Hindlimb muscle (tissue), 1 donor: ENCODE data around the gene GNG12. TPM values are rescaled to one million over a fixed set of nuclear protein-coding genes. Genes with fewer than 3 reads are reported as not detected.

Source experiments
- DNase-seq: peaks from one replicate; pipeline ENCODE4 v3.0.0-alpha.2; 2013
- polyA plus RNA-seq: library from polyadenylated mRNA; unstranded; fragments of 120-200 nt; gene quantifications from one replicate; pipeline ENCODE4 v1.2.1, GENCODE V29; 2013; ENCODE audit not compliant: insufficient read length

GNG12 gene
- polyA plus RNA-seq, 1 donor = 37.1 TPM

DNA sequence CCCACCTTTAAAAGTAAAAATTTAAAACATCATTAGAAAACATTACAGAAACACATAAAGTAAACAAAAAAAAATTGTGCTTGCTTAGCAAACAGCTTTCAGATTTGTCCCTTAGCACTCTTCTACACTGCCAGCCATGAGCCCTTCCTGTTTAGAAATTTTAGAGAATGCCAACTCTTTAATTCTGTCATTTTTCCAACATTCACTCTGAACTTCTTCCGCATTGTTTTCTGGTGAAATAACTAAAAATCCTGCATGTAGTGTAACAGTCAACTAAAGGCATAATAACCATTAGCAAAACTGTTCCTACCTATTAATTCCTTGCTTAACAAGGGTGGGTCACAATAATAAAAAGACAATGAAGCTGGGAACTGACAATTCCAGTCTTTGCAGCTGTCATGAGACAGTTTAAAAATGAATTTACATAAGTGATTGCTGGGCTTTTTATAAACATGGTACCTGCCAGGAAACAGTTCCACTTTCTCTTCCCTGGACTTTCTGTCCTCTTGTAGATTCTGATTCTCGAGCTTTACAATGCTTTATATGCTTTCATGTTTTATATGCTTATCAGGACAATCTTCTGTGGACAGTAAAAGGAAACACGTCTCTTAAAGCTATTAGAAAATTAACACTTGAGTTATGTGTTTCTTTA lies 19.0 kb downstream of the GNG12 start:
- no peak for DNase-seq

DNA sequence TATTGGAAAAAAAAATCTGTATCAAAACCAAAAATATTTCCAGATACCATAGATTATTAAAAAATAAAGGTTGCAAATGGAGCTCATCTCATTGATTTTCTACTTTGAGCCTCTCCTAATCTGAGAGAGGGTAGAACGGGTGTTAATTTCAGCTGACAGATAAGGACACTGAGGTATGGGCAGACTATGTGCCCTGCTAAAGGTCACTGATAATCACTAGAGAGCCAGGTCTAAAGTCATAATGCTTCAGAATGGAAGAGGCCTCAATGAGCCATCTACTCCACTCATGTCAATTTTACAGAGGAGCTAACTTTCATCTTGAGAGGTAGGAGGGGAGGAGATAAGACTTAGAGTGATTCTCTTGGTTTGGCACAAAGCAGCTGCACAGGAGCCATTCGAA lies 21.0 kb downstream of the GNG12 start:
- DNase-seq = no peak

DNA sequence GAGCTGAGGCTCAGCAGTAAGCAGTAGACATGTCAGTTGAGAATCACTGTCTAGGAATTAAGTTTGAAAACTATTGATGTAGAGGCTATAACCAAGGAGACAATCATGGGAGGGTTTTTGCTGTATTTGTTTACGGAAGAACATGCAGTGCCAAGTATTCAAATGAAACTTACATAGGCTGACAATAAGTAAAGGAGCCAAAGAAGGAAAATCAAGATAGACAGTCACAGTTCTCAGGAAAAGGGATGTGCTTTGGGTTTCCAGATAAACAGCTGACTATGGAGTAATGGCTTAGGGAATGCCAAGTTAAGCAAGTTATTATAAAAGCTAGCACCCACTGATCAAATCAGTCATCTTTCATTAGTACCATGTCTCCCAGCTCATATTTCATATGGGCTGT lies 21.5 kb downstream of the GNG12 start:
- DNase-seq = no peak

DNA sequence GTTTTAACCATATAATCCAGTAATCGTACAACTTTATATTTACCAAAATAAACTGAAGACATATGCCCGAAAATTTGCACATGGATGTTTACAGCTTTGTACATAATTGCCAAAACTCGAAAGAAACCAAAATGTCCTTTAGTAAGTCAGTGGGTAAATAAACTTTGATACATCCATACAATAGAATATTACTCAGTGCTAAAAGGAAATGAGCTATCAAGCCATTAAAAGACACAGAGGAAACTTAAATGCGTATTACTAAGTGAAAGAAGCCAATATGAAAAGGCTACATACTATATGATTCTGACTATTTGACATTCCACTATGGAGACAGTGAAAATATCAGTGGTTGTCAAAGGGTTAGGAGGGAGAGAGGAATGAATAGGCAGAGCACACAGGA lies 23.4 kb downstream of the GNG12 start:
- DNase-seq = no peak

DNA sequence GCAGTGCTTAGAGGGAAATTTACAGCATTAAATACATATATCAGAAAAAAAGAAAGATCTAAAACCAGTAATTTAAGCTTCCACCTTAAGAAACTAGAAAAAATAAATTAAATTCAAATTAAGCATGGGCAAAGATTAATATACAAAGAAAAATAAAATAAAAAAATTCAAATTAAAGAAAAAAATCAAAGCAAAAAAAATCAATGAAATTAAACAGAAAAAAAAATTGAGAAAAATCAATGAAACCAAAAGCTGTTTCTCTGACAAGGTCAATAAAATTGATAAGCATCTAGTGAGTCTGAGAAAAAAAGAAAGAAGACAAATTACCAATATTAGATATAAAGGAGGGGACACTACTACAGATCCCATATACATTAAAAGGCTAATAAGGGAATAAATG lies 26.0 kb downstream of the GNG12 start:
- no peak for DNase-seq

DNA sequence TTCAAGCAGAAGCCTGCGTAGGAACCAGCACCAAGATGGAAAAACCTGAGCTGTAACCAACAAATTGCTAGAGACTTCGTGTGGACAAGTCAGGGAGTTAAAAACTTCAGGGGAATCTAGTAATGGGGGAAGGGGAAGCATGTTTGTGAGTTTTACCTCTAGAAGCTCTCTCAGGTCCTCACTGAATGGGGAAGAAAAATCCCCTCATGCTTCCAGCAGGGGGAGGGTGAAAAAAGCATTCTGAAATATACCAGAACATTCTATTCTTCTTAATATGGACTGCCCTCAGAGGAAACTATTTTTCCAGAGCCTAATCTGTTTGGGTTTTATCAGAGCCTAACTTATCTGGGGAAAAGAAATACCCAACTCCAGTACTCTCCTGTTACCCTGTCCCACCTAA lies 28.6 kb downstream of the GNG12 start:
- DNase-seq = no peak

DNA sequence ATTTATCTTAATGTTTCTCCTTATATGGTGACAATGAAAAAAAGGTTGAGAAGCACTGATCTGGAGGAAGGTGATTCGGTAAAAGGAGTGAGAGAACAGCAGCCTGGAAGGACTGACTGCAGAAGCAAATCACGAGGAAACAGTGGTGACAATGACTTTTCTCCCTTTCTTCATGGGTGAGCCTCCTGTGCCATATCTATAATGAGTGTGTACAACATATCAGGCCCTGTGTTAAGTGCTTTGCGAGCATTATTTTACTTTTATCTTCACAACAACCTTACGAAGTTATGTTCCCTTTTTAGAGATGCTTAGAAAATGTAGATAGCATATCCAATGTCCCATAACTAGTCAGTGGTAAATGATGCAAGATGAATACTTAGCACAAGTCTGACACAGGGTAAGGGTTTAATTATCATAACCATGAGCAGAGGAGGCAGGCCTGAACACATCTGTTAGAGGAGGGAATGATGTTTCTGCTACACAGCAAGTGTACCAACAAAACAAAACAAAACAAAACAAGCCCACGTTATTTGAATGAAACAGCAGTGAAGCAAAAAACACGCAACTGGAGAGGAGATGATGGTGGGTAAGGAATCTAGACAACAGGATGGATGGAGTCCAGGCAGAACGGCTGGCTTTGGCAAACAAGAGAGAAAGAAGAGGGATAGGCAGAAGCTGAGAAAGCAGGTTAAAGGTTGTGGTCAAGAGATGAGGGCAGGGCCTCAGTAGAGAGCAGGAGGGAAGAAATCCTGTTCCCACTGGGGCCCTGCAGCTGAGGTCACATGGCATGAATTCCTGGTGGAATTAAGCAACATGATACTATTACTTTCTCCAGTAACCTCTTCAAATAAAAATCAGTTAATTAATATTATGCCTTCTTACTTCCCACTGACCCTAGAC lies 29.6 kb downstream of the GNG12 start:
- no peak for DNase-seq

DNA sequence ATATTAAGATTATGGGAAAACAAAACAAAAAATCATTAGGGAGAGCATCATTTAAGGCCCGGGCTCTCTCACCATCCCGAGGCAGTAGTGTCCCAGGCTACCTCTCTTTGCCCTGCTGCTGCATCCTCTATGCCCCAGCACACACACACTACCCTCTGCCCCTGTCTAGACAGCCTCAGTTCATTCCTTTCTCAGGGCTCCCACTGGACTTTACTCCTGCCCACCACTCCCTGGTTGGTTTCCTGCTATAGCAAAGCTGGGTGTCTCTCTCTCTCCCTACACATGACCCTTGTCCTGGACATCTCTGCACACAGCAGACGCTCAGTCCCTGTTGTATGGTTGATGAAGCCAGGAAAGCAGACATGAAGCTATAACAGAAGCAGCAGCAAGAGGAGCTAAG lies 30.7 kb downstream of the GNG12 start:
- no peak for DNase-seq

DNA sequence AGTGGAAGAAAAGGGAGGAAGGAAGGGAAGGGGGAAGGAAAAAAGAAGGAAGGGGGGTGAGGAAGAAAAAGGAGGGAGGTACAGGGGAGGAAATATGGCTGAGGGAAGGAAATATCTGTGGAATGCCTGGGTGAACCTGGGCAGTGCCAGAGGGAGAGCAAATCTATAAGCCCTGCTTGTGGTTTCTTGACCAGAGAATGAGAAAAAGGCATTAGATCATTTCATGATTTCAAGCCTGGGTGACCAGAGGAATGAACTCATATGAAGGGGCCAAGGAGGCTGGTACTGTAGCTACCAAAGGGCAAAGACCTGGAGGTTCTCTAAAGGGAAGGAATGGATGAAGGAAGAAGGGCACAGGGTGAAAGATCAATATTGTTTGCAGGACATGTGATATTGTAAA lies 31.4 kb downstream of the GNG12 start:
- no peak for DNase-seq

DNA sequence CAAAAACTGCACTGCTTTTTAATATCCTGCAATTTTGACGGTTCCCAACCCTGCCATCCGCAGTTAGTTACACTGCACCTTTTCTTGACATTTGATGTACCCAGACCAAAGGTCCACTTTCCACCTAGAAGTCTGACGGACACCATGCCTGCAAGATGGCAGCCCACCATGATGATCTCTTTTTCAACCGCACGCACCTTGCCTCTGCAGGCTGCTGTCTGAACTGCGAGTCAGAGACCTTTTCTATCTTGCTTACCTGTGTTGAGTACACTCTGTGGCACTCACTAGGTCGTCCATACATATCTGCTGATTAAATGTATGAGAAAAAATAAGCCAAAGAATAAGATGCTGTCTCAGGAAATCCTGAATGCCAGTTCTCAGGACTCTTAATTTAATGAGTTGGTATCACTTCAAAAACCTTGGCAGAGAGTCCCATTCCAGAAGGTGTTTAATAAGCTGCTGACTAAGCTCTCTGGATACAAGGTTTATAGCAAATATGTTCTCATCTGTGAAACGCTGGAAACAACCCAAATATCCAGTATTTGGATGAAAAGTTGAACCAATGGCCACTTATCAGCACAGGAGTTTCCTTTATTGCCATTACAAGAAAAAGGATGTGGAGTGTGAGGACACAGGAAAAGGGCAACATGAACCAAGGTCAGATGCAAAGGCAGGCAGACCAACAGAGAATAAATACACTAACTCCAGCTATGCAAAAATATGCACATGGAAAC lies 37.9 kb downstream of the GNG12 start:
- no peak for DNase-seq

DNA sequence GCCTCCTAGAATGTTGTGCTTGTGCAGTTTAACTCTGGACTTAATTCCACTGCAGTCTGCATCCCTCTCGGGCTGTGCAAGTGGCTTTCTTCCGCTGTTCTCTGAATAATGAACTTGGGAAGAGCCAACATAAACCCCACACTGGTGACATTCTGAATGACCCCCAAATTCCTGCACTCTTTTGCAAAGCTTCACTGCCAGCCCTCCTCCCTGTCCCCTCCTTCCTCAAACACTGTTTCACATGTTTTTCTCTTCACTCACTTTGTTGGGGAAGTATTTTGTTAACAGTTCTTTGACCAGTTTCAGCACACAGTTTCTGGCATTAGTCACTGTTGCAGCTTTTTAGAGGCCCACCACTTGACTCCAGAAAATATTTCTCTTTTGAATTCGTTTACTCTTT lies 39.7 kb downstream of the GNG12 start:
- DNase-seq = no peak

DNA sequence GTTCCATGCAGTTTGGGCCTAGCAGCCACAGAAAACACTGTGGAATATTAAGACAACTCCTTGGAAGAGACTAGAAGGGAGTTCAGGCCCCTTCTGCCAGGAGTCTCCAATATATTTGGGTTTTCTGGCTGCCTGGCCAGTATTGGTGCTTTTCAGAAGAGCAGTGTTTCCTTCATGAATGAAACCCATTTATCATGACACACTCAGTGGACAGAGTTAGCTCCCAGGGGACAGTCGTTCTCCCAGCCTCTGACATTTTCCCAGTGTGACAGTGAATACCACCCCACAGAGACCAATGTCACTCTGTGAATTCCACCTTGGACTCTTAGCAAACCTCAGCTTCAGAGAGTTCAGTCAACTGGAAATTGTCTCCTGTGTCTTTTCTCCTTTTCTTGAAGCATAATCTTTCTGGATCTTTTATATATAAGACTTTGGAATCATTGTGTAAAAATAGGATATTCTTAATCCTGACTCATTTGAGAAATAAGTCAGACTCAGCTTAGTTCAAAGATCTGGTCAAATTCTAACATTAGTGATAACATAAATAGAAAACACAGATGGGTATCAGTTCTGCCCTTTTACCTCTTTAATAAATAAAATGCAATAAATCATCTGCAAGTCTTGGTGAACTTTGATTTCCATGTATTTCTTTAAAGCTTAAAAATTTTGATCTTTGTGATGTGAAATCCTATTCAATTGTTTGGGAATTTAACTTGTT lies 40.4 kb downstream of the GNG12 start:
- DNase-seq = no peak

DNA sequence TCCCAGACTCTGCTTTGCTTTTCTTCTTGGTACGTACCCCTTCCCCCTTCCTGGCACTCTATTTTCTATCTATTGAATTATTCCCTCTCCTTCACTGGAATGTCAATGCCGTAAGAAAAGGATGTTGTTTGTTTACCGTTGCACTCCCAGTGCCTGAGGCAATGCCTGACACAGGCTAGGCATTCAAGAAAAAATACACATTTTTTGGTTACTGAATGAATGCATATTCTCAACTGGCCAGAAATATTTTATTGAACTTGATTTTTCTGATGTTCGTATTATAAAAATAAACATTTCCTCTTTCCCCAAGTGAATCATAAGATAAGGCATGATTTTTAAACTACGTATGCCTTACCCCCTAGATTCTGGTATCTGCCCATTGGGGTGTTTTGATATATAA lies 41.2 kb downstream of the GNG12 start:
- DNase-seq = no peak

DNA sequence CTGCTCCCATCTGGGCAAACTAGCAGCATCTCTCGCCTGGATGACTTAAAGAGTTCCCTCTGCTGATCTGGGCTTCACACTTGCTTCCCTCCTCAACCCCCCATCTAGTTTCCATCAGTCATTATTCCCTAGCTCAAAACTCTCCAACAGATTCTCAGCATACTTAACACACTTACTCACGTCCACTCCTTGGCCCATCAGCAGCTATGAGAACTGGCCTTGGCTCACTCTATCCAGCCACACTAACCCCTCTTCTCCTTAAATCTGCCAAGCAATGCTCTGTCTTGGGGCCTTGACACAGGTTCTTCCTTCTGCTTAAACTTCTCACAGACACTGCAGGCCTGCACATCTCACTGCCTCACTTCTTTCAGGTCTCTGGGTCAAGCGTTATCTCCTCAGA lies 41.6 kb downstream of the GNG12 start:
- no peak for DNase-seq

DNA sequence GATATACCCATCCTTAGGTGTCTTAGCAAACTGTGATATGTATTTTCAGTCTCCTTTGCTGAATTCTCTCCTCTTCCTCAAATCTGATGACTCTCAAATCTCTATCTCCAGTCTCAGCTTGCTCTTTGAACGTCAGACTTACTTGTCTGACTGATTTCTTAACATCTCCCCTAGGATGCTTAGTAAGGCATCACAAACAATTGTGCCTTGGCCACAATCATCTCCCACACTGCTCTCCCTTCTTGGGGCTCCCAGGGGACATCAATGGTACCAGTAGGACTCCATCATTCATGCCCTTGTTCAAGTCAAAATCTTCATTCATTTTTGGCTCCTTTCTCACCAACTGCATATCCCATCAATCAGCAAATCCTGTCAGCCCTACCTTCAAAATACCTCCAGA lies 42.0 kb downstream of the GNG12 start:
- no peak for DNase-seq

DNA sequence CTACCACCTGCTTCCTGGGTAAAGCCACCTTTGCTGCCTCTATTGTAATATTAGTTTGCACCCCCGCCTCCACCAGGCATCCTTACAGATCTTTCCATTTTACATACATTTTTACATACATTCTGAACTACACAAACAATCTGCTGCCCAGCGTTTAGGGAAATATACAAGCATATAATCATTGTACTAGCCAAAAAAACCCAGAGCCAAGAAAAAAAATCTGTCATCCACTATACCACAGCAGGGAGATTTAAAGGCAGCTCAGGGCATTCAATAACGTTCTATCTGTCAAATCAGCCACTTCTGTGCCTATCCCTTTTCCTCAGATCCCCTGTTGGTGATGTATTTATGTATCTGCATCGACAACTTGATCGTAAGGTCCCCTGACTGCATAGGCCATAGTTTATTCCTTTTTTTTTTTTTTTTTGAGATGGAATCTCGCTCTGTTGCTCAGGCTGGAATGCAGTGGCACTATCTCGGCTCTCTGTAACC lies 43.0 kb downstream of the GNG12 start:
- DNase-seq = no peak

DNA sequence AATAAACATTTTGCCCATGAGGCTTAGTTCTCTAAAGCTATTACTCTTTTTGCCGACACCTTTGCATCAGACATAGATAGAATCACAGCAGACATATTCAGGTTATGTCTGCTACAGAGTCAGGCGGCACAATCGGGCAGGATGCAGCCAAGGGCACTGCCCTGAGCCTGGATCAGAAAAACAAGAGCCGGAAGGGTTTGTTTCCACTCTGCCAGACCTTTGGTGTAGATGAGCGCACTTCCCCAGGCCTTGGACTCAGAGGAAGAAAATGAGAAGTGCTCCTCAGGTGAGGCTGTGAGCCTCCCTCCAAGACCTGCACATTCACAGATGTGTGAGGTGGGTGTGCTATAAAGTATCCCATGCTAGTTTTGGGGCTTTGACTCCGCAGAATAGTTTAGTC lies 43.7 kb downstream of the GNG12 start:
- DNase-seq = no peak

DNA sequence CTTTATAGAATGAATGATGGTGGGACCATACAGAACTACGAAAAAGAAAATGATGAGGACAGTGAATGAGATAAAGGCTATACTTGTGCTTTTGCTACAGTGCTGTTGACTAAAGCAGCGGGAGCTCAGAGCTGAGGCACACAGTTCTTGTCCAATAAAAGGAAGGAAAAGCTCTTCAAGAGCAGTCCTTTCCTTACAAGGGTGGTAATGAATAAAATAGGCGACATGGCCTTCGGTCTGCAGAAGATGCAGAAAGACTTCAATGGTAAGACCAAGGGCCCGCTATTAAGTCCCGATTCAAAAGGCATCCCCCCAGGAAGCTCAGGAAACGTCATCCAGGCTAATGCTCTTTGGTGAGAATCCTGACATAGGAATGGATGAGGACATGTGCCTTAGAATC lies 44.4 kb downstream of the GNG12 start:
- DNase-seq = no peak

DNA sequence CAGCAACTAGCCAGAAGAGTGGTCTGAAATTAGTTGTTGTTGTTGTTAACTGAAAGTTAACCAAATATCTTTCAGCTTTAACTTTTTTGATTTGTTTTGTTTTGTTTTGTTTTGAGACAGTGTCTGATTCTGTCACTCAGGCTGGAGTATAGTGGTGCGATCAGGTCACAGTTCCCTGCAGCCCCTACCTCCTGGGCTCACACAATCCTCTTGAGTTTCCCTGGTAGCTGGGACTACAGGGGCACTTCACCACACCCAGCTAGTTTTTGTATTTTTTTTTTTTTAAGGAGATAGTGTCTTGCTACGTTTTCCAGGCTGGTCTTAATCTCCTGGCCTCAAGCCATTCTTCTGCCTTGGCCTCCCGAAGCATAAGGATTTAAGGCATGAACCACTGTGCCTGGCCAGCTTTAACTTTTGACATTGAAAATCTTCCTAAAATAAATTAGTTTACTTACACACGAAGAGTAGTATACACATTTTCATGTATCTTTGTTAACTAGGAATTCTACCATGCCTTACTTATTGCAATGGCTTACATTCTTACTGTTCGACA lies 45.0 kb downstream of the GNG12 start:
- no peak for DNase-seq

DNA sequence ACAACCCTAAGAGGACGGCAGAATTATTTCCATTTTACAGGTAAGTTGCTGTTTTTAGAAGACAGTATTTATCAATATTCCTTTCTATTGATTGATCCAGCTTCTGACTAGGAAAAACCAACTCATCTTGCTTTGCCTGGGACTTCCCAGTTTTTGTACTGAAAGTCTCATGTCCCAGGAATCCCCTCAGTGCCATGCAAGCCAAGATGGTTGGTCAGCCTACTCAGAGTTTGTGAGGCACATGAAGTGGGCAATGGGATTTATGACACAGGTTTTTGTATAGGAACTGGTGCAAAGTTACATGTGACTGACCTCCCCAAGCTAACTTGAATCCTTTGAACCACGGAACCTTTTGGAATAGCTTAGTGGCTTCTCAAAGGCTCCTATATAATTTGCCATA lies 45.5 kb downstream of the GNG12 start:
- no peak for DNase-seq

DNA sequence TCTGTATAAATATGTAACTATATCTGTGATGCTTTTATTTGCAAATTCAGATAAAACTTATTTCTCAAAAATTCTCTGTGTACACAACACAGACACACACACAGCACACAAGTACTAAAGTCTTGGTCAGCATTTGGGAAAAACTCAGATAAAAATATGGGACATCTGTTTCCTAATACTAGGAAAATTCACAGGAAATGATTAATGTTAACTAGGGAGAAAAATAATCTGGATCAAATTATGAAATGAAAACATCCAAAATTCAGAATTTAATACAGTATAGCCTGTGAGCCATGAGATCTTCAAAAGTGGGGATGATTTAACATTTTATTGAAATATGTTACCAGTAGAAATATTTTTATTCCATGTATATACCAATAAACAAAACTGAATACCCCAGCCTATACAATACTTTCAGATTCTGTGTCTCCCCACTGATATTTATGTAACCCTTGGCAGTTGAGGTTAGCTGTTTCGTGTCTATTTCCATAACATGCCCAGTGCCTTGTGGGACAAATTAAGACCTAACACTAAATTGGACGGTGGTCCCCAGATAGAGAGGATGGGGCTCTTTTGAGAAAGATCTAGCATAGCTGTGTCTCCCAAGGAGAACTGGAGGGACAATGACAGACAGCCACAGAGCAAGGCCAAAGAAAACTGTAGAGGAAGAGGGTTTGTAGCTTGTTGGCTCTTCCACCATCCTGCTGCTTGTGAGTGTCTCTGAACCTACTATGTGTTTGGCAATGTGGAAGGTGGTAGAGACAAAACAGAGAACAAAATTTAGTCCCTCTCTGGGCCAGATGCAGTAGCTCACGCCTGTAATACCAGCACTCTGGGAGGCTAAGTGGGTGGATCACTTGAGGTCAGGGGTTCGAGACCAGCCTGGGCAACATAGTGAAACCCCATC lies 47.2 kb downstream of the GNG12 start:
- no peak for DNase-seq
